H1 (cell line): ENCODE measurements around the gene CEP95. TPM values are rescaled to one million over a fixed set of nuclear protein-coding genes. Genes with fewer than 3 reads are reported as not detected.

Experiments
- CTCF ChIA-PET: fragments of 300-600 bp; sonication (Branson Sonifier 250); formaldehyde crosslinking; loops from one replicate; lab custom pipeline; 2021; ENCODE audit not compliant: partially characterized antibody; lab: Charles Lee
- POLR2A ChIA-PET: fragments of 300-600 bp; sonication (Branson Sonifier 250); formaldehyde crosslinking; loops from one replicate; lab custom pipeline; 2021; ENCODE audit warnings: inconsistent platforms; ENCODE audit not compliant: partially characterized antibody; lab: Charles Lee
- DNase-seq, 2 experiments: peaks; one replicate each; pipeline versions ENCODE4 v3.0.0 to v3.0.0-alpha.2; 2010 to 2022; ENCODE audit warnings: low spot score in 2 of 2, low read depth in 1 of 2, mixed read lengths in 1 of 2
- FAIRE-seq: peaks from 2 replicates; lab custom pipeline; 2011; peaks lifted over from hg19 to GRCh38; lab: Jason Lieb, UNC
- H2AFZ ChIP-seq: 2 replicates; pipeline ENCODE4 v1.8.1; 2012; ENCODE audit warnings: low read length, inconsistent platforms
- H2AK5ac ChIP-seq: 2 replicates; pipeline ENCODE4 v1.6.1; 2013; ENCODE audit warnings: low read depth, low read length
- H2BK120ac ChIP-seq: replicated peaks from 2 replicates; pipeline ENCODE3; 2013; ENCODE audit warnings: low read depth, low read length, inconsistent platforms
- H2BK12ac ChIP-seq: 2 replicates; pipeline ENCODE4 v1.6.1; 2013; ENCODE audit warnings: low read depth, low read length
- H2BK15ac ChIP-seq: 2 replicates; pipeline ENCODE4 v1.6.1; 2013; ENCODE audit warnings: low read length
- H2BK20ac ChIP-seq: 2 replicates; pipeline ENCODE4 v1.6.1; 2013; ENCODE audit warnings: low read length
- H2BK5ac ChIP-seq: 2 replicates; pipeline ENCODE4 v1.6.1; 2013; ENCODE audit warnings: low read depth, low read length
- H3K14ac ChIP-seq: 2 replicates; pipeline ENCODE4 v1.6.1; 2013; ENCODE audit warnings: inconsistent platforms; ENCODE audit not compliant: insufficient read length
- H3K18ac ChIP-seq: 2 replicates; pipeline ENCODE4 v1.6.1; 2013; ENCODE audit warnings: low read length; ENCODE audit errors: extremely low read depth
- H3K23ac ChIP-seq: 2 replicates; pipeline ENCODE4 v1.6.1; 2013; ENCODE audit warnings: inconsistent platforms; ENCODE audit not compliant: insufficient read length
- H3K23me2 ChIP-seq: 2 replicates; pipeline ENCODE4 v1.6.1; 2013; ENCODE audit warnings: low read depth, low read length
- H3K27ac ChIP-seq: 2 replicates; pipeline ENCODE4 v1.6.1; 2011; ENCODE audit warnings: low read depth, low read length, inconsistent platforms
- H3K27me3 ChIP-seq, 4 experiments: replicated peaks in 1 of 4; 1 replicate in 1 of 4; 2 replicates in 3 of 4; pipeline versions ENCODE4 v1.6.1 to v1.8.1; 2011 to 2013; ENCODE audit warnings: low read length in 3 of 4, mild to moderate bottlenecking in 3 of 4, inconsistent platforms in 2 of 4, mixed read lengths in 2 of 4, moderate library complexity in 1 of 4; ENCODE audit not compliant: control insufficient read depth in 3 of 4, insufficient read depth in 3 of 4; ENCODE audit errors: extremely low read depth in 1 of 4
- H3K36me3 ChIP-seq, 4 experiments: 2 replicates each; pipeline versions ENCODE4 v1.6.1 to v1.8.1; 2011 to 2013; ENCODE audit warnings: mild to moderate bottlenecking in 4 of 4, low read length in 3 of 4, moderate library complexity in 2 of 4, control low read depth in 1 of 4, inconsistent platforms in 1 of 4; ENCODE audit not compliant: insufficient read depth in 4 of 4, control insufficient read depth in 2 of 4
- H3K4ac ChIP-seq: replicated peaks from 2 replicates; pipeline ENCODE3; 2013; ENCODE audit warnings: low read length, low read depth, mixed read lengths, inconsistent platforms; ENCODE audit not compliant: insufficient read length
- H3K4me1 ChIP-seq, 4 experiments: replicated peaks in 1 of 4; 1 replicate in 1 of 4; 2 replicates in 3 of 4; pipeline versions ENCODE4 v1.6.1 to v1.8.1; 2011 to 2013; ENCODE audit warnings: low read length in 3 of 4, inconsistent platforms in 2 of 4, mixed read lengths in 1 of 4; ENCODE audit not compliant: insufficient read depth in 4 of 4, control insufficient read depth in 3 of 4
- H3K4me2 ChIP-seq, 2 experiments: 2 replicates each; pipeline versions ENCODE4 v1.6.1 to v1.8.1; 2011 to 2013; ENCODE audit warnings: low read depth in 2 of 2, low read length in 2 of 2, control low read depth in 1 of 2, inconsistent platforms in 1 of 2, mild to moderate bottlenecking in 1 of 2; ENCODE audit not compliant: insufficient read depth in 1 of 2
- H3K4me3 ChIP-seq, 4 experiments: fragments of 200-600, 300-600 bp in 1 of 4; sonication (generic), shearing (Covaris generic), sonication (Bioruptor Twin) in 1 of 4; 2 replicates each; pipeline versions ENCODE4 v1.5.1 to v1.8.1; 2011 to 2016; ENCODE audit warnings: low read length in 4 of 4, low read depth in 3 of 4, control low read depth in 2 of 4, inconsistent platforms in 2 of 4, mild to moderate bottlenecking in 2 of 4, mixed read lengths in 1 of 4, moderate library complexity in 1 of 4; ENCODE audit not compliant: insufficient read depth in 2 of 4; ENCODE audit errors: extremely low read depth in 1 of 4
- H3K56ac ChIP-seq: replicated peaks from 2 replicates; pipeline ENCODE3; 2013; ENCODE audit warnings: low read depth, mild to moderate bottlenecking, mixed read lengths, low read length, inconsistent platforms; ENCODE audit not compliant: insufficient read length
- H3K79me1 ChIP-seq: 2 replicates; pipeline ENCODE4 v1.6.1; 2013; ENCODE audit warnings: low read depth, low read length, control low read depth
- H3K79me2 ChIP-seq, 2 experiments: 2 replicates each; pipeline versions ENCODE4 v1.6.1 to v1.8.1; 2012 to 2013; ENCODE audit warnings: low read length in 2 of 2, mild to moderate bottlenecking in 2 of 2, inconsistent platforms in 1 of 2; ENCODE audit not compliant: insufficient read depth in 2 of 2, control insufficient read depth in 1 of 2
- H3K9ac ChIP-seq, 4 experiments: replicated peaks in 1 of 4; 1 replicate in 1 of 4; 2 replicates in 3 of 4; pipeline versions ENCODE4 v1.6.1 to v1.8.1; 2011 to 2013; ENCODE audit warnings: low read depth in 3 of 4, low read length in 3 of 4, control low read depth in 2 of 4, mild to moderate bottlenecking in 2 of 4, moderate library complexity in 2 of 4, inconsistent platforms in 1 of 4; ENCODE audit errors: extremely low read depth in 1 of 4
- H3K9me3 ChIP-seq, 2 experiments: 2 replicates each; pipeline versions ENCODE4 v1.6.1 to v1.8.1; 2012 to 2013; ENCODE audit warnings: mild to moderate bottlenecking in 2 of 2, moderate library complexity in 2 of 2, control low read depth in 1 of 2, inconsistent platforms in 1 of 2, low read depth in 1 of 2, low read length in 1 of 2, mixed read lengths in 1 of 2; ENCODE audit not compliant: insufficient read depth in 2 of 2
- H4K20me1 ChIP-seq, 2 experiments: replicated peaks in 1 of 2; 2 replicates each; pipeline versions ENCODE3 to v1.8.1; 2011 to 2013; ENCODE audit warnings: inconsistent platforms in 2 of 2, low read length in 2 of 2, mild to moderate bottlenecking in 1 of 2; ENCODE audit not compliant: insufficient read depth in 2 of 2, control insufficient read depth in 1 of 2
- H4K5ac ChIP-seq: 2 replicates; pipeline ENCODE4 v1.6.1; 2013; ENCODE audit warnings: low read length, low read depth, mixed read lengths, inconsistent platforms; ENCODE audit not compliant: insufficient read length
- H4K8ac ChIP-seq: 2 replicates; pipeline ENCODE4 v1.8.0; 2013; ENCODE audit warnings: mild to moderate bottlenecking, moderate library complexity, low read length, inconsistent platforms; ENCODE audit not compliant: insufficient read depth; ENCODE audit errors: extremely low read depth
- H4K91ac ChIP-seq: replicated peaks from 2 replicates; pipeline ENCODE3; 2013; ENCODE audit warnings: low read length, mixed read lengths, inconsistent platforms; ENCODE audit not compliant: insufficient read length
- CREB1 ChIP-seq: IDR thresholded peaks from 2 replicates; pipeline ENCODE4 v1.6.1; 2012; ENCODE audit warnings: inconsistent platforms
- HDAC6 ChIP-seq: IDR thresholded peaks from one replicate; pipeline ENCODE4 v1.7.1; 2012; ENCODE audit warnings: low read depth, mild to moderate bottlenecking, inconsistent platforms, low read length, moderate library complexity
- JUN ChIP-seq: IDR thresholded peaks from 2 replicates; pipeline ENCODE4 v1.6.1; 2011; ENCODE audit warnings: low read depth, mild to moderate bottlenecking, improper control_type of control experiment, low read length
- KDM4A ChIP-seq: IDR thresholded peaks from one replicate; pipeline ENCODE4 v1.7.1; 2012; ENCODE audit warnings: low read depth, mild to moderate bottlenecking, moderate library complexity, low read length, inconsistent platforms; ENCODE audit not compliant: severe bottlenecking
- SP2 ChIP-seq: IDR thresholded peaks from 2 replicates; pipeline ENCODE4 v1.6.1; 2012; ENCODE audit warnings: mild to moderate bottlenecking, low read length, inconsistent platforms
- WGBS, 2 experiments: shearing (Covaris generic) in 1 of 2; methylation state at CpG; one replicate each; pipeline versions ENCODE4 v1.1.6 to v1.1.7; 2013 to 2015; ENCODE audit warnings: low lambda C conversion rate in 2 of 2, mixed read lengths in 2 of 2, inconsistent platforms in 1 of 2, low coverage in 1 of 2, missing lambda C conversion rate in 1 of 2; ENCODE audit not compliant: insufficient replicate concordance in 2 of 2, insufficient coverage in 1 of 2, insufficient read length in 1 of 2; ENCODE audit errors: extremely low coverage in 1 of 2, missing lambda C conversion rate in 1 of 2; 5-methylcytosine and 5-hydroxymethylcytosine counted together
- polyA plus RNA-seq, 7 experiments: library from polyadenylated mRNA; depleted of rRNA in 3 of 7; stranded (reverse) in 5 of 7; unstranded in 2 of 7; fragments of >200 nt in 5 of 7; fragments of 200-250 nt in 2 of 7; gene quantifications; 1 replicate in 5 of 7; 2 replicates in 1 of 7; 4 replicates in 1 of 7; pipeline versions ENCODE4 v1.2.1 to v1.2.3, GENCODE V29; 2011 to 2013; ENCODE audit warnings: missing spikeins in 2 of 7, mixed read lengths in 2 of 7
- total RNA-seq: library from RNA; stranded (reverse); fragmentation: NEBNext Ultra II Directional; extraction: Animal tissue kit (Norgen Biotek cat#: 25700); gene quantifications from 2 replicates; pipeline ENCODE4 v1.2.1, GENCODE V29; 2021

CEP95 gene
- total and polyA plus RNA-seq, 2 of the 8 experiments (the other 6 are each of a cell fraction or from before 2014, with no cell fraction given), result 22.3 to 51.5 TPM

DNA sequence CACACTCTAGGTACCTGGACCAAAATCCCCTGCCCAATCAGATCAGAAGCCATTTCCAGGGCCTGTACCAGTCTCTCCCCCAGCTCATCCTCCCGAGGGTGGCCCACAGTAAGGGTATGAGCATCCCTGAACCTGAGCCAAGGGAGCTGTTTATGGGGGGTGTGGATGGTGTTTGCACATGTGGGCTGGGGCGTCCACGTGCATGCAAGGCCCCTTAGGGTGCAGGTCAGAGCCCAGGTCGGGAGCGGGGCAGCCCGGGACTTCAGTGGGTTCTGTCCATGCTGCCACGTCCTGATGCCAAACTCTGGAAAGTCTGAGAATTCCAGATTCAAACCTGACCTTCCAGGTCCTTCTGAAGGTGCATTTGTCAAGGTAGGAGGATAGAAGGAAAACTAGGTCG, 48.0 kb upstream of the CEP95 start:
- POLR2A ChIA-PET, result interaction anchor here (1.0 to 1.2 kb wide), 2 partner anchors 11 to 47 kb away, joined by 3 read pairs; no protein-coding TSS in a partner anchor
- no peak overlapping the region for H2BK5ac ChIP-seq
- FAIRE-seq (no peak), DNase-seq (no peak)
- CTCF ChIA-PET, result interaction anchor here (1.4 to 3.7 kb wide), 2 partner anchors 37 to 40 kb away, joined by 3 to 22 read pairs; no protein-coding TSS in a partner anchor
- no peak overlapping the region for H3K56ac ChIP-seq
- no peaks in the 10 kb centered on the region for H3K79me1 ChIP-seq
- no peak overlapping the region for H2BK120ac ChIP-seq
- H2AFZ ChIP-seq, result no peak overlapping the region
- H3K4ac ChIP-seq, result no peak overlapping the region
- H3K23ac ChIP-seq, result no peak overlapping the region
- no peaks in the 10 kb centered on the region for H4K20me1 ChIP-seq
- no peak for TF ChIP-seq HDAC6
- TF ChIP-seq JUN, result no peak
- no peak for TF ChIP-seq SP2
- TF ChIP-seq KDM4A, result no peak
- TF ChIP-seq CREB1, result no peak
- no peak overlapping the region for H3K9ac ChIP-seq
- no peaks in the 10 kb centered on the region for H3K36me3 ChIP-seq
- no peak overlapping the region for H4K8ac ChIP-seq
- H4K91ac ChIP-seq, result no peak overlapping the region
- H3K27me3 ChIP-seq, result no peaks in the 10 kb centered on the region; a peak in 1 of 7 replicates
- no peak overlapping the region for H2BK12ac ChIP-seq
- no peak overlapping the region for H3K27ac ChIP-seq
- no peak overlapping the region for H2BK15ac ChIP-seq
- no peak overlapping the region for H4K5ac ChIP-seq
- no peaks in the 10 kb centered on the region for H3K9me3 ChIP-seq
- no peak overlapping the region for H3K4me3 ChIP-seq
- no peaks in the 10 kb centered on the region for H3K79me2 ChIP-seq
- no peak overlapping the region for H3K14ac ChIP-seq
- no peak overlapping the region for H3K18ac ChIP-seq
- no peaks in the 10 kb centered on the region for H3K4me1 ChIP-seq
- H3K23me2 ChIP-seq, result no peaks in the 10 kb centered on the region
- no peak overlapping the region for H3K4me2 ChIP-seq
- 79% methylated on average over 5 of the region's 8 CpGs; no CpG with 5 or more reads in 1 of the 2 experiments for WGBS, 2 experiments
- no peak overlapping the region for H2BK20ac ChIP-seq
- no peak overlapping the region for H2AK5ac ChIP-seq
